SK-N-SH treated with all-trans-retinoic acid at 6 μM for 48 hours (cell line): ENCODE data around the gene MTF1.

Experiments used
- ATAC-seq: fragments of 200-7000 bp; cut with Tn5 transposase; 3 replicates; pipeline ENCODE4 v1.9.1; 2020; ENCODE audit warnings: mild to moderate bottlenecking, moderate library complexity
- ARNTL ChIP-seq: fragments of 450-650 bp; formaldehyde crosslinking; IDR thresholded peaks from 2 replicates; pipeline ENCODE4 v1.5.0; 2020; ENCODE audit warnings: low read depth, mild to moderate bottlenecking, moderate library complexity, borderline replicate concordance
- BACH2 ChIP-seq: fragments of 250-450 bp; sonication (Bioruptor Pico); IDR thresholded peaks from 2 replicates; pipeline ENCODE4 v1.9.0; 2021; ENCODE audit warnings: mild to moderate bottlenecking, borderline replicate concordance
- CSDC2 ChIP-seq: fragments of 250-450 bp; sonication (Bioruptor Pico); IDR thresholded peaks from 2 replicates; pipeline ENCODE4 v1.5.0; 2020; ENCODE audit warnings: mild to moderate bottlenecking, moderate library complexity
- CSRNP3 ChIP-seq: fragments of 250-450 bp; sonication (Bioruptor Pico); IDR thresholded peaks from 2 replicates; pipeline ENCODE4 v1.5.1; 2021; ENCODE audit warnings: mild to moderate bottlenecking, moderate library complexity
- ESRRG ChIP-seq: fragments of 250-450 bp; sonication (Bioruptor Pico); IDR thresholded peaks from 2 replicates; pipeline ENCODE4 v1.6.1; 2021; ENCODE audit warnings: mild to moderate bottlenecking
- GLIS3 ChIP-seq: fragments of 250-450 bp; sonication (Bioruptor Pico); IDR thresholded peaks from 2 replicates; pipeline ENCODE4 v1.5.0; 2020; ENCODE audit warnings: mild to moderate bottlenecking, moderate library complexity
- ISL1 ChIP-seq: fragments of 250-450 bp; sonication (Bioruptor Pico); IDR thresholded peaks from 2 replicates; pipeline ENCODE4 v2.1.2; 2022; ENCODE audit warnings: mild to moderate bottlenecking, moderate library complexity
- OSR1 ChIP-seq: fragments of 250-450 bp; sonication (Bioruptor Pico); IDR thresholded peaks from 2 replicates; pipeline ENCODE4 v1.8.0; 2022; ENCODE audit warnings: moderate library complexity, mild to moderate bottlenecking, inconsistent platforms
- PATZ1 ChIP-seq: fragments of 250-450 bp; sonication (Bioruptor Pico); IDR thresholded peaks from 2 replicates; pipeline ENCODE4 v1.8.0; 2020; ENCODE audit warnings: mild to moderate bottlenecking, moderate library complexity, borderline replicate concordance
- PPARA ChIP-seq: fragments of 250-450 bp; sonication (Bioruptor Pico); IDR thresholded peaks from 2 replicates; pipeline ENCODE4 v1.5.0; 2020; ENCODE audit warnings: mild to moderate bottlenecking, borderline replicate concordance
- RARB ChIP-seq: fragments of 250-450 bp; sonication (Bioruptor Pico); IDR thresholded peaks from 2 replicates; pipeline ENCODE4 v1.8.0; 2021; ENCODE audit warnings: mild to moderate bottlenecking, moderate library complexity
- TCF4 ChIP-seq: fragments of 250-450 bp; sonication (Bioruptor Pico); IDR thresholded peaks from 2 replicates; pipeline ENCODE4 v1.8.0; 2021; ENCODE audit warnings: mild to moderate bottlenecking, moderate library complexity, borderline replicate concordance
- TOX ChIP-seq: fragments of 250-450 bp; sonication (Bioruptor Pico); IDR thresholded peaks from 2 replicates; pipeline ENCODE4 v1.8.0; 2021; ENCODE audit warnings: mild to moderate bottlenecking, moderate library complexity, borderline replicate concordance
- ZC3H10 ChIP-seq: fragments of 250-450 bp; sonication (Bioruptor Pico); IDR thresholded peaks from 2 replicates; pipeline ENCODE4 v1.5.1; 2021; ENCODE audit warnings: mild to moderate bottlenecking, moderate library complexity
- ZFP3 ChIP-seq: fragments of 250-450 bp; sonication (Bioruptor Pico); IDR thresholded peaks from 2 replicates; pipeline ENCODE4 v1.5.0; 2020; ENCODE audit warnings: mild to moderate bottlenecking, moderate library complexity
- ZNF565 ChIP-seq: fragments of 450-650 bp; formaldehyde crosslinking; conservative IDR thresholded peaks from 2 replicates; pipeline ENCODE4 v1.5.0; 2020; ENCODE audit warnings: low read depth, mild to moderate bottlenecking, moderate library complexity
- ZNF8 ChIP-seq: fragments of 450-650 bp; formaldehyde crosslinking; IDR thresholded peaks from 2 replicates; pipeline ENCODE4 v1.5.0; 2020; ENCODE audit warnings: mild to moderate bottlenecking, moderate library complexity
- TF ChIP-seq, protein P1 (sequence below): fragments of 250-450 bp; sonication (Bioruptor Pico); IDR thresholded peaks from 2 replicates; pipeline ENCODE4 v1.8.0; 2021; ENCODE audit warnings: low read depth, mild to moderate bottlenecking, moderate library complexity, borderline replicate concordance
- TF ChIP-seq, protein P2 (sequence below): fragments of 250-450 bp; sonication (Bioruptor Pico); IDR thresholded peaks from 2 replicates; pipeline ENCODE4 v1.5.1; 2020; ENCODE audit warnings: low read depth, mild to moderate bottlenecking, moderate library complexity

MTF1 gene

DNA sequence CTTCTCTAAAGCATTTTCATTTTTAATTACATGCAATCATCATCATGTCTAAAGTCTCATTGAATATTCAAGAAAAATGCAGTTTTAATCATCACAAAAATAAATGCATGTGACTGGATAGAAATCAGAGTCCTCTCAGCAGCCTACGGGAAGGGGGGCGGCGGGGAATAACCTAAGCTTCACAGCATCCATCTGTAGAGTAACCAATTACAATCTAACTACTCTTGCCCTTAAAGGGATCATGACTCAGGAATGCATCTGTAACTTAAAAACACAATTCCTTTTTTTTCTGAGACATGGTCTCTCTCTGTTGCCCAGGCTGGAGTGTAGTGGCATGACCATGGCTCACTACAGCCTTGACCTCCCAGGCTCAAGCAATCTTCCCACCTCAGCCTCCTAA lies 22.6 kb downstream of the MTF1 start:
- TF ChIP-seq ZFP3 (CRISPR knock-in tag) (no peak), BACH2 (no peak), PATZ1 (CRISPR knock-in tag) (no peak), ARNTL (CRISPR knock-in tag) (no peak), RARB (no peak), OSR1 (CRISPR knock-in tag) (no peak)
- no peak for ATAC-seq

- TF ChIP-seq CSDC2 (CRISPR knock-in tag) (no peak), PPARA (no peak), ZNF8 (CRISPR knock-in tag) (no peak), ZC3H10 (CRISPR knock-in tag) (no peak), TOX (CRISPR knock-in tag) (no peak), CSRNP3 (CRISPR knock-in tag) (no peak), ZNF565 (CRISPR knock-in tag) (no peak), OSR1 (CRISPR knock-in tag) (no peak), ZFP3 (CRISPR knock-in tag) (no peak)
- TF ChIP-seq, protein P1, sequence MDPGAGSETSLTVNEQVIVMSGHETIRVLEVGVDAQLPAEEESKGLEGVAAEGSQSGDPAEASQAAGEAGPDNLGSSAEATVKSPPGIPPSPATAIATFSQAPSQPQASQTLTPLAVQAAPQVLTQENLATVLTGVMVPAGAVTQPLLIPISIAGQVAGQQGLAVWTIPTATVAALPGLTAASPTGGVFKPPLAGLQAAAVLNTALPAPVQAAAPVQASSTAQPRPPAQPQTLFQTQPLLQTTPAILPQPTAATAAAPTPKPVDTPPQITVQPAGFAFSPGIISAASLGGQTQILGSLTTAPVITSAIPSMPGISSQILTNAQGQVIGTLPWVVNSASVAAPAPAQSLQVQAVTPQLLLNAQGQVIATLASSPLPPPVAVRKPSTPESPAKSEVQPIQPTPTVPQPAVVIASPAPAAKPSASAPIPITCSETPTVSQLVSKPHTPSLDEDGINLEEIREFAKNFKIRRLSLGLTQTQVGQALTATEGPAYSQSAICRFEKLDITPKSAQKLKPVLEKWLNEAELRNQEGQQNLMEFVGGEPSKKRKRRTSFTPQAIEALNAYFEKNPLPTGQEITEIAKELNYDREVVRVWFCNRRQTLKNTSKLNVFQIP = no peak
- ATAC-seq = no peak
Measured at GRCh38 chr1:37831809-37832208, 27.6 kb downstream of the MTF1 start.

DNA sequence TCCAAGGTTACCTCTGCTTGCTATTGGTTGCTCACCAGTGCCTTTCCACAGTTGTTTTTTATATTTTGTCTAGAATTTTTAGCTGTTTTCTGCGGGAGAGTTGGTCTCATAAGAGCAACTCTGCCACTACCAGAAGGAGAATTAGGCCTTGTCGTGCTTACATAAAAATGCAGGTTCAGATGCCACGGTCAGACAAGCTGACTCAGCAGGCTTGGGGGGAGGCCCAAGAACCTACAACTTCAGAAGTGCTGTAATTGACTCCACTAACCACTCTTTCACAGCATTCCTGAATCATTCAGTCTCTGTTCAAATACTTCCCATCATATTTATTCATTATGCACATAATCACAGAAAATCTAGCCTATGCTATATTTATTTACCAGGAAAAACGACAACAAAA lies 28.3 kb downstream of the MTF1 start:
- TF ChIP-seq CSRNP3 (CRISPR knock-in tag) (no peak), PPARA (no peak), ISL1 (no peak), ZNF8 (CRISPR knock-in tag) (no peak), GLIS3 (CRISPR knock-in tag) (no peak), ARNTL (CRISPR knock-in tag) (no peak), ZC3H10 (CRISPR knock-in tag) (no peak), ZNF565 (CRISPR knock-in tag) (no peak), RARB (no peak), BACH2 (no peak), TCF4 (CRISPR knock-in tag) (no peak)
- TF ChIP-seq, protein P2, sequence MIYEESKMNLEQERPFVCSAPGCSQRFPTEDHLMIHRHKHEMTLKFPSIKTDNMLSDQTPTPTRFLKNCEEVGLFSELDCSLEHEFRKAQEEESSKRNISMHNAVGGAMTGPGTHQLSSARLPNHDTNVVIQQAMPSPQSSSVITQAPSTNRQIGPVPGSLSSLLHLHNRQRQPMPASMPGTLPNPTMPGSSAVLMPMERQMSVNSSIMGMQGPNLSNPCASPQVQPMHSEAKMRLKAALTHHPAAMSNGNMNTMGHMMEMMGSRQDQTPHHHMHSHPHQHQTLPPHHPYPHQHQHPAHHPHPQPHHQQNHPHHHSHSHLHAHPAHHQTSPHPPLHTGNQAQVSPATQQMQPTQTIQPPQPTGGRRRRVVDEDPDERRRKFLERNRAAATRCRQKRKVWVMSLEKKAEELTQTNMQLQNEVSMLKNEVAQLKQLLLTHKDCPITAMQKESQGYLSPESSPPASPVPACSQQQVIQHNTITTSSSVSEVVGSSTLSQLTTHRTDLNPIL (CRISPR knock-in tag) = no peak
- TF ChIP-seq, all 23 proteins: peak for 0
- no peak for ATAC-seq

- ATAC-seq = no peak
- TF ChIP-seq TCF4 (CRISPR knock-in tag) = no peak
- TF ChIP-seq ESRRG (CRISPR knock-in tag) = no peak
- TF ChIP-seq RARB = no peak
- no peak for TF ChIP-seq OSR1 (CRISPR knock-in tag)
- TF ChIP-seq ZFP3 (CRISPR knock-in tag) = no peak
Measured at GRCh38 chr1:37828410-37829074, 30.9 kb downstream of the MTF1 start.
